GM21825 (cell line): ENCODE results near the gene FYN.

Experiments
- ATAC-seq: cut with Tn5 transposase; IDR thresholded peaks from one replicate; pipeline ENCODE4 v1.9.1; 2021; ENCODE audit warnings: mild to moderate bottlenecking, moderate library complexity; ENCODE audit not compliant: unreplicated experiment

FYN gene

DNA sequence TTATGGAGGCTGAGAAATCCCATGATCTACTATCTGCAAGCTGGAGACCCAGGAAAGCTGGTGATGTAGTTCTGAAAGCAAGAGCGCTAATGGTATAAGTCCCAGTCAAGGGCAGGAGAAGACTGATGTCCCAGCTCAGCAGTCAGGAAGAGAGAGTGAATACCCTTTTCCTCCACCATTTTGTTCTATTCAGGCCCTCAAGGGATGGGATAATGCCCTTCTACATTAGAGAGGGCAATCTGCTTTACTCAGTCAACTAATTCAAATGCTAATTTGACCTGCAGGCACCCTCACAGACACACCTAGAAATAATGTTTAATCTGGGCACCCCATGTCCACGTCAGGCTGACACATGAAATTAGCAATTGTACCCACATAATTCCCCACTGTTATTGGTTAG, 10.8 kb upstream of the FYN start:
- ATAC-seq, result no peak

DNA sequence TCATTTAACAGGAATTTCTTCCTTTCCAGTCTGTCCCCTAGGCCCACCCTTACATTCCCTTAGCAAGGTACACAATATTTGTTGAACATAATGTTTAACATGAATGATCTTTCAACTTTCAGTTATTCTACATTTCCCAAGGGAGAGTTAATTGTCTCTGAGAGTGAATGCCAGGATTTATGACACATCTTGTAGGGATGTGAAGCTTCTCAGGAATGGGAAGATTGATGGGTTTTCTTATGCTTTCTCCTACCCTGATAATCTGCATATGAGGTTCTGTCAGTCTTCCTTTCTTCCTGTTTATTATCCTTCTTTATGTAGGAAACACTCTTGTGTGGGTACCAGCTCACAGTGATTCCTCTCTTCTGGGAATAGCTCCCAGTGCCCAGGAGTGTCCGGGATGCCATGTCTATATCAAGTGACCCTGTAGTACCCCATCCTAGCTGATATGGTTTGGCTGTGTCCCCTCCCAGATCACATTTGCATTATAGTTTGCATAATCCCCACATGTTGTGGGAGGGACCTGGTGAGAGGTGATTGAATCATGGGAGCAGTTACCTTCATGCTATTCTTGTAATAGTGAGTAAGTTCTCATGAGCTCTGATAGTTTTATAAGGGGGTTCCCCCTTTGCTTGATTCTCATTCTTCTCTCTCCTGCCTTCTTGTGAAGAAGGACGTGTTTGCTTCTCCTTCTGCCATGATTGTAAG, 7.1 kb upstream of the FYN start:
- no peak for ATAC-seq

DNA sequence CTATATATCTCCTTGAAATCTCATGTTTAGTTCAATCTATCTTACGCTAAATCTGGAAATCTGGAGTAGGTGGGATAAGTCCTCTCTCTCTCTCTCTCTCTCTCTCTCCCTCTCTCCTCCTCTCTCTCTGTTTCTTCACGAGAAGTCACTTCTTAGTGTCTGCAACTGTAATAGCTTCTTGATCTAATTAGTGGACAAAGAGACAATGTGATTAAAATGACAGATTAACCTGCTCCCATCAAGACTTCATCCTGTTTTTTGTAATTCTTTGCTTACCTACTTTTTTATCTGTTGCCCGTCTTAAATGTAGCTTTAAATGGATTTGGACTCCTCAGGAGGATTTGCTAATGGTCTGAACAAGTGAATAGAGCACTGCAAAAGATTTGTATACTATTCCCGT, 2.5 kb upstream of the FYN start:
- ATAC-seq, result no peak

DNA sequence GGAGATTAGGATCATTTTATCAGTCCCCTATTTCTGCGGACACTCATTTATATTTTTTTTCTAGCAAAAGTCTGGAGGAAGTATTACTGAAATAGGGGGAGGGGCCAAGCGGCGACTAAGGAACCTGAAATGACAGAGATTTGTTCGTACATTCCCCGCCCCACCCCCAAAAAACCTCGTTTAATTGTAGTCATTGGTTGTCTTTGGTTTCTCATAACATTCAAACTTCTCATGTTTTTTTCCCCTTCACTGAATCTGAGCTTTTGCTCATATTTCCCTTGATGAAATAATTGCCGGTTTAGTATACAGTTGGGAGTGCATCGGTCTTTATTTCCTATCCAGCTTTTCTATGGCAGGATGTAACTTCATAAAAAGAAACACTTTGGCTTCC, 768 bp upstream of the FYN start:
- no peak for ATAC-seq

DNA sequence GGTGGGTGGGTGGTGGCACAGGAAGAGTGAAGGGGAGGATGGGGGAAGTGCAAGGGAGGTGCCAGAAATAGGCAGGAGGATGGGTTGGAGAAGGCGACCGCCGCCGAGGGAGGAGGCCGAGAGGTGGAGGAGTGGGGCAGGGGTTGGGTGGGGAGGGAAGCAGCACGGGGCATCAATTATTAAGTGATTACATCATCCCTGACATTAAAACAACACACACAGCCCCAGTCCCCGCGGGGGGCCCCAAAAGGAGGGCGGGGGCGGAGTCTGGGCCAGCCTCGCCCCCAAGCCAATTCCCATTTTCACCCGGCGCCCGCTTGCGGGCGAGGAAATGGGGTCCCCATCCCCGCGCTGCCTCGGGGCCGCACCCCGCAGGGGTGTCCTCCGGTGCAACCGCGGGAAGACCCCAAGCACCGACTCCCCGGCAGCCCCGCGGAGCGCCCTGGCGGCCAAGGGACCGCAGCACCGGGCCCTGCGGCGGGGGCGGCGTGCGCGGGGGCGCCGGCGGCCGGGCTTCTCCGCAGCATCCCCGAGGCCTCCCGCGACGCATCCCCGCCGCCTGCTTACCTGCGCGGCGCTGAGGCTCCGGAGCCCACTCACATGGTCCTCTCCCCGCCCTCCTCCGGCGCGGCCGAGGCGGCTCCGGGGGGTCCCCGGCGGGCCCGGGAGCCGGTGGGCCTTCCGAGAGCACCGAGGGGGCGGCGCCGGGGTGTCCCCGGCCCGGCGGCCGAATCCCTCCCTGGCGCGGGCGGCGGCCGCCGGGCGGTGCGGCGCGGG, 663 bp downstream of the FYN start:
- peak; percentile 18 for ATAC-seq

DNA sequence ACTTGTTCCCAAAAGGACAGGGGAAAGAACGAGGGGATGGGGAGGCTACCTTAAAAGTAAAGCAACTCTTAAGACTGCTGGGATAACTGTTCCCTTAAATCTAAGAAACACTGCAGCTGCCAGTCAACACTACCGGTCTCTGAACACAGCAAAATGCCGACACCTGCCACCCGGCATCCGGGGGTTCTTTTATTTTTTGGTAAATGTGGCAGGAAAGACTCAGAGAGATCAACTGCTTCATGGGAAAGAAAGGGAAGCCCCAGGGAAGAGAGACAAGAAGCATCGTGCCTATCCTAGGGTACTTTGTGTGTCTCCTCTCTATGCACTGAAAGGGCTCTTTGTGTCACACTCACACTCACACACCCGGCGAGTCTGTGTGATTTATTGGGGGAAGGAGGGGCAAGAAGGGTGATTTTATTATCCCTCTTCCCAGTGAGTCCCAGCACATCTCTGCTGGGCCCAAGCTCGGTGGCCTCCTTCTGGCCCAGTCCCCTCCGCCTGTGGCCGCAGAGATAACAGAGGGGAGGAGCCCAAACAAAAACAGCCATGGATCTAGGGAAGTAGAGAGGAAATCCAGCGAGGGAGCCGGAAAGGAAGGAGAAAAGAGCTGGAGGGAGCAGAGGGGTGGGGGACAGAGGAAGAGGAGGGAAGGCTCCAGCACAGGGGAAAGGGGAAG, 1.4 kb downstream of the FYN start:
- ATAC-seq, result no peak

DNA sequence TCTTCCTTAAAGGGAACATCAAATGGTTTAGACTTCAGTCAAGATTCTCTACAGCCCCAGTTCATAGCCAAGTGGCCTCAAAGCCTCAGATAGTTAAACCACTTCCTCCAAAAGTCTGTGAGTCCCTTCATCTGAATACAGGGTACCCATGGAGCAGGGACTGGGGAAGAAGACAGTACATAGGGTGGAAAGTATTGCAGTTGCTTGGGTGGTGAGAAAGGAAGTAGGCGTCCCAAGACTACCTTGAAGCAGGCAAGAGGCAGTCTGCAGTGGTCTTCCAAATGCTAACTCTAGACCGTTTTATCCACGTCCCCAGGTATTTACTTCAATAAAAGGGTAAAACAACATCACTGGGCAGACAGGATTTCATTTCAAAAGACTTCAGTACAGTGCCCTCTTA, 2.0 kb downstream of the FYN start:
- no peak for ATAC-seq

DNA sequence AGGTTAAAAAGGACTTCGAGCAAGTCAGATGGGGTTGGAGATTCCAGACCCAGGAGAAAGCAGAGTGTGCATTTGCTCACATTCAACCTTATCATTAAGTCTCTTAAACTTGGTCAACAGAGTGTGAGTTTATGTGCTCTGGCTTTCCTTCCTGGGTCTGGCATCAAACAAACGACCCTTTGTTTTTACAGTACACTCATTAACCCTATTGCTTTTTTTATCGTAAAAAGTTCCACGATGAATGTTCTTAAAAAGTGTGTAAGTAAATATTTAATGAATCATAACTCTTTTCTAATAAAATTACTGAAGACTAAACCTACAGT, 2.5 kb downstream of the FYN start:
- no peak for ATAC-seq

DNA sequence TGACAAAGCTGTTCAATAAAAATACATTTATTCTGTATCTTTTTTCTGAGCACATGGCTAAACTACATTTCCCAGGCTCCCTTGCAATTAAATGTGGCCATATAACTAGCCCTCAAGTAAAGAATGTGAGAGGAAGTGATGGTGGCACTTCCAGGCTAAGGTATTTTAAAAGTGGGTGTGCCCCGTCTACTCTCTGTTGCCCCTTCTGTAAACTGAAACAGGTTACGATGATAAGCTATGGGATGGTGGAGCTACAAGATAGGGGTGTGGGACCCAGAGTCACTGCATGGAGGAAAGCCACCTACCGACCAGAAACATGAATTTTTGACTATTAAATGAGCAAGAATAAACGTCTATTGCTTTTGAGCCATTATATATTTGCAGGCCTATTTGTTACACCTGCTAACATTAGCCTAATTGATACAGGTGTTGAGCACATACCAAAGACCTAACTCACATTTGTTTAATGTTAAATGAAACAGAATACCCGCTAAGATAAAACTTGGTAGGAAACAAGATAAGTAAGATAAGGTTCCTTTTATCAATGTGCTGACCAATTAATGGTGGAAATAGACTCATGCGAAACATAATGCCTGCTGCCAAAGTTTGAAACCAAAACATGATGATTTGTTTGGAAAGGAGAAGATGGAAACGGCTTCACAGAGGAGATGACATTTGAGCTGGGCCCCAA, 3.1 kb downstream of the FYN start:
- no peak for ATAC-seq

DNA sequence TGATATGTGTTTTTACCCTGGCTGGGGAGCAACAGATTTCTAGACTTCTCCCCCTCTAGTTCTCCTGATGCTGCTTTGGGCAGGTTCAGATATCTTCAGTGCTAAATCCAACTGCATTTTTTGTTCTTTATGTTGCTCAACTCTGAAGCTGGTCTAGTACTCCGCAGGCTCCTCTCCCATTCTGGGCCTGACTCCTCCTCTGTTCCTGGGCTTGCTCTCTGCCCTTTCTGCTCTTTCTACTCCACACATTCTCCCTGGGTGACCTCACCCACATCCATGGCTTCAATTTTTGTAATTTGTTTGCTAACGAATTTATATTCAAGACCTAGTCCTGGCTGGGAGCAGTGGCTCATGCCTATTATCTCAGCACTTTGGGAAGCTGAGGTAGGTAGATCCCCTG, 6.4 kb downstream of the FYN start:
- ATAC-seq, result no peak

DNA sequence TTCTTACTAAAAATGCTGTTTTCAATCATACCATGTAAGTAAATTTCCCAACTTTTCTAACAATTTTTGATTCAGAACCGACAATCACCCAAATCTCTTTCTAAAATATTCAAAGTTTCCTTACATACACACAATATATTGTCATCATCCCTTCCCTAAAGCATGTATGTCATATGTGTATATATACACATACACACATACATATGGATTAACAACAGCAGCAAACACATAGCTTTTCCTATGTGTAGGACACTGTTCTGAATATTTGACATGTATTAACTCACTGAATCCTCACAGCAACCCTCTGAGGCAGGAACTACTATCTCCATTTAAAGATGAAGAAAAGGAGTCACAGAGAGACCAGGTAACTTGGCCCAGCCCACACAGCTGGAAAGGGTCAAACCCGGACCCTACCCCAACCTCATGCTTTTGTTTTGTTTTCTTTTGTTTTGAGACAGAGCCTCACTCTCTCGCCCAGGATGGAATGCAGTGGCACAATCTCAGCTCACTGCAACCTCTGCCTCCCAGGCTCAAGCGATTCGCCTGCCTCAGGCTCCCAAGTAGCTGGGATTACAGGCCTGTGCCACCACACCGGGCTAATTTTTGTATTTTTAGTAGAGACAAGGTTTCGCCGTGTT, 7.2 kb downstream of the FYN start:
- ATAC-seq, result no peak

DNA sequence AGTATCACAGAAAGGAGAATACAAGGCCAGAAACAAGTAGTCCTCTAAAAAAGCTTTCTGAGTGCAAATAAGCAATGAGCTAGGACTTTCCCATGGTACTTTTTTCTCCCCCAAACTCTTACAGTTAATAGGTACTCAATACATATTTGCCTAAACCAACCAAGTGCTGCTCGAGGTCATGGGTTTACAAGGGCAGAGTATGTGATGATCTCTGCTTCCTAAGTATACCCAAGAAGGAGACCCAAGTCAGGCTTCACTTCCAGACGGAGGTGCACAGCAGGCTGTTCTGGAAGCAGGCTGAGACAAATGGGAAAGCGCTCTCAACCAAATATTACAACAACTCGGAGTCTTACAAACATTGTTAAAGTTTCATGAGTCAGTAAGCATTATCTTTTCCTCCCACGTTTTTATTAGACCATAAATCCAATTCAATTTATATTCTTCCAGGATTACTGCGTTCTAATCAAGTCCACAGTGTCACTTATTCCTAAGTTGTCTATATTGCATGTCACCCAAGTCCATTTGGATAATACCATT, 8.1 kb downstream of the FYN start:
- no peak for ATAC-seq

DNA sequence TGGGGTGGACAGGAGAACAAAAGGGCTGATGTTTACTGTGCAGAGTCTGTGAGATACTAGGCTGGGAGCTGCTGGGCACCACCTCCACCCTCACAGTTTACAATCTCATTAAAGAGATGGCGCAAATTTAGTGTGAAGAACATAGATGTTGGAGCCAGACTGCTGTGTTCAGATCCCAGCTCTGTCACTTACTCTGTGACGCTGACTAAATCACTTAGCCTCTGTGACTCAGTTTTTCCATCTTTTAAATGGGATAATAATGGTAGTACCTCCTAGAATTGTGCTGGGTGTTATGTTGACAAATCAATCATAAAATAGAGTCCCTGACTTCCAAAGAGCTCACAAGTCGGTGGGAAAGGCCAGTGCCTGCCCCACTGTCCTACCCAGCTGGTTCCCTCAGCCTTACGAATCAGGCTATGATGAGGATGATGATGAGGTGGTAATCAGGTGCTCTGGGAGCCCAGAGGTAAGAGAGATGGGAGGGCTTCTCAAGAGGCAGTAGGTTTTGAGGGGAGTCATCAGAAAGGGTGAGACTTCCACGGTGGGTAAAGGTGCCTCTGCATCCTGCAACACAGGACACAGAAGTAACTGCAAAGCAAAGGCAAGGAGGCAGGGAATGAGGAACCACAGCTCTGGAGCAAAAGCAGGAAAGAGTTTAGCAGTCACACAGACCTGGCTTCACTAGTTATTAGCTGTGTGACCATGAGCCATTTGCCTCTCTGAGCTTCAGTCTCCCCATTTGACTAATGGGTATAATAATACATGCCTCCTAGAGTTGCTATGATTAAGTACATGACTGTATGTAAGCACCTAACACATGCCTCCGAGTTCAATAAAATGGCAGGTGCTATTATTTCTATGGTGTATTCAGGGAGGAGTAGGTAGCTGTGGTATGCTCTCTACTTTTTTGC, 8.9 kb downstream of the FYN start:
- no peak for ATAC-seq

DNA sequence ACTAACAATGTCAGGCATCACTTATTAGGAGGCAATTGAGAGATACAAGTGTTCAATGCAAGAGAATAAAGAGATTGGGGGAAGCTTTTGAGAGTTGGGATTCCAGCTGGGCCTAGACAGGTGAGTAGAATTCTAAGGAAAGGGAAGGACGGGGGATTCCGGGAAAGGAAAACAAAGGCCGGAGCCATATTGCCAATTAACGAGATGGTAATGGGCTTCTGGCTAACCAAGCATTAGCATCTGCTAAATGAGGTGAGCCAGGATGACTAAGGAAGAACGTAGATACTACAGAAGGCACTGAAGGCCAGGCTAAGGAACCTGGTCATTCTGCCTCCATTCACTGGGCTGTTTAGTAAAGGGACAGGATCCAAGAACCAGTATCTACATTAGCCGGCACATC, 10.5 kb downstream of the FYN start:
- ATAC-seq, result no peak

DNA sequence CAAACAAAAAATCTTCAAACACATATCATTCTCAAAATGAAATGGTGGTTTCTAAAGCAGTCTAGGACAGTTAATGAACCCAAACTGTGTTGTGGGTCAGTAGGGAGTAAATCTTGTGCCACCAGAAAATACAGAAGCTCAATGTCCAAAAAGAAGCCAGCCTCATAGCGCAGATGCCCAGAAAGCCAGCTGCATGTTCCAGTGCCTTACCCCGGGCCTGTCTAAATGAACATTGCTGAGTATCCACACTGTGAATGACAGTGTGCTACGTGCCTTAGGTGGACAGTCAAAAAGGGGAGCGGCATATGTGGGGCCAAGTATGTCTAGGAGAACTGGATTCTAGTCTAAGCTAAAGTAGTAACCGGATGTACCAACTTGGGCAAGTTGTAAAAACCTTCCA, 10.9 kb downstream of the FYN start:
- ATAC-seq, result no peak

DNA sequence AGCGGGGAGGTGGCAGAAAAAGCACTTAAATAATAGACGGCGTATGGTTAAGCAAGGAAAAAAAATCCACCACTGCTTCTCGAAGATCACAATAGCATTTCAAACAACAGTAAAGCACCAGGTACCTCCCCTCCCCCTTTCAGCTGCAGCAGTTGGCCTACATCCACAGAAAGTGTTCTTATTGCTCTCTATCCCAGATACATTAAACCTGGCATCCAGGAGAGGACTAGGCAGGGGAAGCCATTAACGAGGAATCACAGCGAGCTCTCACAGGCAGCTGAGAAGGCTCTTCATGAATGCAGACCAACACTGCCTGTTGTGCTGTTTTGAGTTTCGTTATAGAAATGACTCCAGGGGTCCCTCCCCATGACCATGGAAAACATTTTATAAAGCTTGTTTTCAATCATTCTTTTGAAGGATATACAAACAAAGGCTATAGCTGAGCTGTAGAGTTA, 11.8 kb downstream of the FYN start:
- ATAC-seq, result no peak

DNA sequence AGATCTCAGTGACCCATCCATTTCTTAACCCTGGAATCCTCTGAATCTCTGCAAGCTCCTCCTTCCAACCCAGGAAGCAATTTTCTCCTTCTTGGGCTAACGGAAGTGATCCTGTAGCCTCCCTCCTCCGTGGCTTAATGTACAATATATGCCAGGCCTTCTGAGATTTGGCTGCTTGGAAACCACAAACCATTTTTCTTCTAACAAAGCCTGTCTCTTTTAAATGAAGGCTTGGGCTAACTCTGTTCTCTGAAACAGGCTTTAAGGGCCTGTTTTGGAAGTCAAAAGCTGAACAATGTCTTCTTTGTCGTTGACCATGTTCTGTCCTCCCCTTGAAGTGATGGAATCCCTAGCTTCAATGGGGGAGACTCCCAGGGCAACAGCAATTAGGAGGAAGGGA, 14.9 kb downstream of the FYN start:
- no peak for ATAC-seq

DNA sequence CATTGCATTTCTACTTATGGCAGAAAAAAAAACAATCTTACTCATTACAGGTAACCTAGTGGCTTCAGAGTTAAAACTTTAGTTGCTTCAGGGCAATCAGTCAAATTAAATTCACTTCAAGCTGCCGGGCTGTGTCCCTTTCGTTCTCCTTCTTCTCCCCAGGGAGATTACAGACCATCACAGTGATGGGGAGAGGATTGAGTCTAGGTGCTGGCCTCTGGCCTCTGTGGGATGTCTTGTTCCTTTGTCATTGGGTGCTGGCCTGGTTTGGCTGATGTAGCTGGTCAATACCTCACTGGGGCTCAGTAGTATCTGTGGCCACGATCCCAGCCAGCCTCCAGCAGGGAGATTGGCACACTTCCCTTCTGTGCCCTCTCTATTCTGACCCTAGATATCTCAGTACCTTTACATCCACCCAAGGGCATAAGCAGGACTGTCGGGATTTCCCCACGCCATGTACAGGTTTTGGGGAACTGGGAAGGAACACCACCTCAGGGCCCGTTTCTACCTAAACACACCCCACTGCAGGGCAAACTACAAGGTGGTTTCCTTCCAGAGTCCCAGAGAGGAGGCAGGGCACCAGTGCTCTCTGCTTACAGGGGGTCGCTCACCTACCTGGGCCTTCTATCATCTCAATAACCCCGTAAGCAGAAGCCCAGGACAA, 15.4 kb downstream of the FYN start:
- no peak for ATAC-seq

DNA sequence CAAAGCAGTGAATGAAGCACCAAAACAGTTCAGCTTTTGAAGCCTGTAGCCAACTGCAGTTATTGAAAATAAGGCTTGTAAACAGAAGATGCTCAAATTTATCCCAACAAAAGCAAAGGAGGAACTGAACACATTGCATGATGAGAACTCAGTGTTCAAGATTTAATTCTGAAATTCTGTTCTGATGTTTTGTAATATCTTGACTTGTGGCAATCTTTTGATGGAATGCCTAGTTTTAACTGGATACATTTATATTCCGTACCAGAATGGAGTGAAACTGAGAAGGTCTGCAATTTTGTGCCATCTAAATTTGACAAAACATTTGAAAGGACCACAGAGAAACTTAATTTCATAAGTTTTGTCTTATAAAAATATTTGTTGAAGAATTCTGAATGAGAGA, 17.5 kb downstream of the FYN start:
- ATAC-seq, result no peak
